Liver (tissue), 3 donors: Measurements from ENCODE around the gene ZNF226.

Experiments used
- CTCF ChIP-seq: fragments of 150-350 bp; IDR thresholded peaks from 2 replicates; pipeline ENCODE4 v1.5.1; 2017; ENCODE audit warnings: improper control_type of control experiment, low read depth, low read length; ENCODE audit not compliant: missing input control
- MAX ChIP-seq: IDR thresholded peaks from 2 replicates; pipeline ENCODE4 v1.6.1; 2016; ENCODE audit warnings: antibody characterized with exemption
- RAD21 ChIP-seq, 2 donors: IDR thresholded peaks; 2 replicates each; pipeline ENCODE4 v1.6.1; 2016; ENCODE audit warnings: antibody characterized with exemption in 2 of 2, mild to moderate bottlenecking in 2 of 2
- REST ChIP-seq: IDR thresholded peaks from 2 replicates; pipeline ENCODE4 v1.6.1; 2016; ENCODE audit warnings: antibody characterized with exemption, mild to moderate bottlenecking
- donor health status: healthy.
- donor health status: healthy.

- TF ChIP-seq CTCF = no peak
- TF ChIP-seq REST = no peak
- TF ChIP-seq RAD21 (IDR thresholded peaks at IDR 0.05) = no peak
- no peak for TF ChIP-seq MAX
These were observed 1.1 kb upstream of the ZNF226 start for GRCh38 chr19:44163789-44164188.
